ENCODE results near the gene FN1. TPM values are rescaled to one million over a fixed set of nuclear protein-coding genes. Genes with fewer than 3 reads are reported as not detected.
A peak's percentile ranks its signal among the peaks of the same experiment; 100 is the strongest.

FN1 gene
- total and polyA plus RNA-seq, 4 donors: 339 to 1,753 (median 934) TPM

DNA sequence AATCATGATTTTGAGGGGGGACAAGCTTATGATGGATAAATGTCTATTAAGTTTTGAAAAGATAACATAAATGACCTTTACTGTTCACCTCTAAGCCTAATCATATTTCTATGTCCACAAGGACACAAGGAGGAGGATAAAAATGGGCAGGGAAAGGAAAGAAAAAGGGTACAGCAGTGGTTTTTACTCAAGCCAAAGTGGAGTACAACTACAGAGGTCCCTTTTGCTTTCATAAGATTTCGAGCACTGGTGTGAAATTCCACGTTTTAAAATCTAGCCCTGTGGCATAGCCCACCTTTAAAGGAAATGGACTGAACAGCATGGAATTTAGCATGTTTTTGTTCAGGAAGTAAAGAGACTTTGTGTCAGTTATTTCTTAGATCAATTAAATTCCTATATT, 19.2 kb downstream of the FN1 start:
- H3K4me1 ChIP-seq (ENCODE audit: control insufficient read depth in 5 of 5, insufficient read depth in 5 of 5, low read length in 5 of 5): peaks cover 0 to 9% (median 5%) of the 10 kb centered on the region in 5 donors
- H3K36me3 ChIP-seq (ENCODE audit: control insufficient read depth in 4 of 4, insufficient read depth in 4 of 4, low read length in 4 of 4): peaks cover 1 to 65% (median 27%) of the 10 kb centered on the region in 4 donors
- H3K27ac ChIP-seq (ENCODE audit: low read depth in 1 of 2, low read length in 1 of 2): no peak overlapping the region
- H3K9me3 ChIP-seq (ENCODE audit: control insufficient read depth in 4 of 4, insufficient read depth in 3 of 4, low read length in 3 of 4): no peaks in the 10 kb centered on the region
- WGBS, 2 donors: 65 to 84% methylated on average over 2 of the region's 2 CpGs
- no peak for DNase-seq
- H3K4me3 ChIP-seq: no peak overlapping the region
- no peaks in the 10 kb centered on the region for H3K27me3 ChIP-seq (ENCODE audit: control insufficient read depth in 3 of 3, insufficient read depth in 3 of 3, low read length in 2 of 3)
- TF ChIP-seq, protein P1, sequence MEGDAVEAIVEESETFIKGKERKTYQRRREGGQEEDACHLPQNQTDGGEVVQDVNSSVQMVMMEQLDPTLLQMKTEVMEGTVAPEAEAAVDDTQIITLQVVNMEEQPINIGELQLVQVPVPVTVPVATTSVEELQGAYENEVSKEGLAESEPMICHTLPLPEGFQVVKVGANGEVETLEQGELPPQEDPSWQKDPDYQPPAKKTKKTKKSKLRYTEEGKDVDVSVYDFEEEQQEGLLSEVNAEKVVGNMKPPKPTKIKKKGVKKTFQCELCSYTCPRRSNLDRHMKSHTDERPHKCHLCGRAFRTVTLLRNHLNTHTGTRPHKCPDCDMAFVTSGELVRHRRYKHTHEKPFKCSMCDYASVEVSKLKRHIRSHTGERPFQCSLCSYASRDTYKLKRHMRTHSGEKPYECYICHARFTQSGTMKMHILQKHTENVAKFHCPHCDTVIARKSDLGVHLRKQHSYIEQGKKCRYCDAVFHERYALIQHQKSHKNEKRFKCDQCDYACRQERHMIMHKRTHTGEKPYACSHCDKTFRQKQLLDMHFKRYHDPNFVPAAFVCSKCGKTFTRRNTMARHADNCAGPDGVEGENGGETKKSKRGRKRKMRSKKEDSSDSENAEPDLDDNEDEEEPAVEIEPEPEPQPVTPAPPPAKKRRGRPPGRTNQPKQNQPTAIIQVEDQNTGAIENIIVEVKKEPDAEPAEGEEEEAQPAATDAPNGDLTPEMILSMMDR (IDR thresholded peaks at IDR 0.05; ENCODE audit: control extremely low read depth, extremely low read depth): no peak
- no peak overlapping the region for H3K9ac ChIP-seq (ENCODE audit: insufficient read depth in 1 of 2, low read length in 2 of 2)
- no peak for ATAC-seq (ENCODE audit: insufficient read depth, low FRiP score)

DNA sequence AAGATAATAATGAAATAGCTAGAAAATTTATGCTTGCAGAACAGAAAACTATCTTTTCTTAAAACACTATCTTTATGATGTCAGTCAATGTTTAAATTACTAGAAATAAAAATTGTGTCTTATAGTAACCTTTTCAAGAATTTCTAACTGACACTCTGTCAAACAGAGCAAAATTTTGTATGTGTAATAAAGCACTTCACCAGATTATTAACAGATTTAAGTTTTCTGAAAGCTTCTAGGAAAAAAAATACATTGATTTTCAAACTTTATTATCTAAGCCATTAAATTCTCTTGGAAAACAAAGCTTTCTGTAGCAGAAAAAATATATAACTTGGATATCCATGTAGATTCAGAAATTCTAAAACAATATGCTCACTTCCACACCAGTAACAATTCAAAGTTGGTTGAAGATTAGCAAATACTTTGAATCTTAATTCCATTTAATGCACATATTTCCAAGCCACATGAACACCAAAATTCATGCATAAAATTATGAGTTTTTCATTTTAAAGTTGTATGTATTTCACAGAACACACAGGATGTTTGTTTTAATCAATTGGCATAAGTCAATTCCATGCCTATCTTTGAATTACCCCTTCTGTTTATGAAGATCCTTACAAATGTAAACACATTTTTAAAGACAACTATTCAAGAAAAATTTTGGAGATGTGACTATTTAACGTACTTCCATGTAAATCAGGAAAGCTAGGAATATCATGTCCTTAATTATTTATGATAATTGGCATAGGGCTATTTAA, 19.9 kb downstream of the FN1 start:
- DNase-seq: no peak
- 60 to 78% methylated on average over 1 of the region's 1 CpG for WGBS, 2 donors
- Histone ChIP-seq H3K9me3 (ENCODE audit: control insufficient read depth in 4 of 4, insufficient read depth in 3 of 4, low read length in 3 of 4) (no peaks in the 10 kb centered on the region), H3K4me1 (ENCODE audit: control insufficient read depth in 5 of 5, insufficient read depth in 5 of 5, low read length in 5 of 5) (peaks cover 0 to 9% (median 5%) of the 10 kb centered on the region in 5 donors), H3K4me3 (no peak overlapping the region), H3K36me3 (ENCODE audit: control insufficient read depth in 4 of 4, insufficient read depth in 4 of 4, low read length in 4 of 4) (peaks cover 1 to 61% (median 25%) of the 10 kb centered on the region in 4 donors), H3K27me3 (ENCODE audit: control insufficient read depth in 3 of 3, insufficient read depth in 3 of 3, low read length in 2 of 3) (no peaks in the 10 kb centered on the region), H3K9ac (ENCODE audit: insufficient read depth in 1 of 2, low read length in 2 of 2) (peak overlapping the region in 1 of 2 donors; percentile 19), H3K27ac (ENCODE audit: low read depth in 1 of 2, low read length in 1 of 2) (no peak overlapping the region)
- TF ChIP-seq, protein P1 (IDR thresholded peaks at IDR 0.05; ENCODE audit: control extremely low read depth, extremely low read depth): no peak
- ATAC-seq (ENCODE audit: insufficient read depth, low FRiP score): no peak

DNA sequence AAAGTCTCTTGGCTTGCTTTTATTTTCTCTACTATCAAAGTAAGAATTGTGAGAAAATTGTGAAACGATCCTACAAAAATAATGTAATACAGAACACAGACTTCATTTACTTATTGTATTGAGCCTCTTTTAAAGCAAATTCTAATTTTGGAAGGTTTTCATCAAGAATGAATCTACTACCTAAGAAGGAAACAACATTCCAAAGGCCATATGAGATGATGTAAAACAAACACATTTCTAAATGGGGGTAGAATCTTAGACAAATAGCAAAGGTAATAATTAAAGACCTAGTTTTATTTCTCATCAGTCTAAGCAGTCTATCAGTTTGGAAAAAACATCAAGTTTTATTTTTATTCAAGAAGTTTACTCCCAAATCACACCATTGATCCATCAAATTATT, 20.6 kb downstream of the FN1 start:
- no peak overlapping the region for H3K27ac ChIP-seq (ENCODE audit: low read depth in 1 of 2, low read length in 1 of 2)

More for the DNA sequence above, 20.6 kb downstream of the FN1 start:
- no peak for DNase-seq
- Histone ChIP-seq H3K4me1 (ENCODE audit: control insufficient read depth in 5 of 5, insufficient read depth in 5 of 5, low read length in 5 of 5) (peaks cover 0 to 6% (median 5%) of the 10 kb centered on the region in 5 donors), H3K36me3 (ENCODE audit: control insufficient read depth in 4 of 4, insufficient read depth in 4 of 4, low read length in 4 of 4) (peaks cover 1 to 61% (median 28%) of the 10 kb centered on the region in 4 donors), H3K27me3 (ENCODE audit: control insufficient read depth in 3 of 3, insufficient read depth in 3 of 3, low read length in 2 of 3) (no peaks in the 10 kb centered on the region), H3K9me3 (ENCODE audit: control insufficient read depth in 4 of 4, insufficient read depth in 3 of 4, low read length in 3 of 4) (no peaks in the 10 kb centered on the region), H3K4me3 (no peak overlapping the region), H3K9ac (ENCODE audit: insufficient read depth in 1 of 2, low read length in 2 of 2) (no peak overlapping the region)
- TF ChIP-seq, protein P1 (IDR thresholded peaks at IDR 0.05; ENCODE audit: control extremely low read depth, extremely low read depth): no peak
- ATAC-seq (ENCODE audit: insufficient read depth, low FRiP score): no peak
- WGBS, 2 donors: 73 to 90% methylated on average over 1 of the region's 1 CpG
